Keratinocyte (primary cell): ENCODE measurements around the gene FMNL2.

Experiments
- EZH2 ChIP-seq: IDR thresholded peaks from one replicate; pipeline ENCODE4 v1.6.1; 2012; ENCODE audit warnings: inconsistent platforms, mild to moderate bottlenecking, low read length, moderate library complexity
- TF ChIP-seq, protein P1 (sequence below), 3 experiments: IDR thresholded peaks in 1 of 3; conservative IDR thresholded peaks in 1 of 3; optimal IDR thresholded peaks in 1 of 3; 2 replicates in 2 of 3; 3 replicates in 1 of 3; pipeline versions ENCODE3 to v1.5.1; 2011; ENCODE audit warnings: low read length in 3 of 3, mild to moderate bottlenecking in 3 of 3, moderate library complexity in 2 of 3, control low read depth in 1 of 3, inconsistent platforms in 1 of 3; ENCODE audit not compliant: insufficient read depth in 2 of 3; ENCODE audit errors: extremely low read depth in 1 of 3

DNA sequence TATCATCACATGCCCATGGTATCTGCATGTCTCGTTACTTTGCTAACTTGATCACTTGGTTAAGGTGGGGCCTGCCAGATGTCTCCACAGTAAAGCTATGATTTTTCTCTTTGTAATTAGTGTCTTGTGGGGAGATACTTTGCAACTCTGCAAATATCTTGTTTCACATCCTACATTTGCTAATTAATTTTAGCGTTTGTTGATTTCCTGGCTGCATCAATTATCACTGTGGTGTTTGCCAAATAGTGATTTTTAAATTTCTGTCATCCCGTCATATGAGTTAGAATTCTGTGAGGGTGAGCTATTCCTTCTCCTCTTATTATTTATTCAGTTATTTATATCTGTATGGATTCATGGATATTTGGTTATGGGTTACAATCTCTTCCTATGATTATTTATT is 161.4 kb downstream of the FMNL2 start:
- TF ChIP-seq, protein P1, sequence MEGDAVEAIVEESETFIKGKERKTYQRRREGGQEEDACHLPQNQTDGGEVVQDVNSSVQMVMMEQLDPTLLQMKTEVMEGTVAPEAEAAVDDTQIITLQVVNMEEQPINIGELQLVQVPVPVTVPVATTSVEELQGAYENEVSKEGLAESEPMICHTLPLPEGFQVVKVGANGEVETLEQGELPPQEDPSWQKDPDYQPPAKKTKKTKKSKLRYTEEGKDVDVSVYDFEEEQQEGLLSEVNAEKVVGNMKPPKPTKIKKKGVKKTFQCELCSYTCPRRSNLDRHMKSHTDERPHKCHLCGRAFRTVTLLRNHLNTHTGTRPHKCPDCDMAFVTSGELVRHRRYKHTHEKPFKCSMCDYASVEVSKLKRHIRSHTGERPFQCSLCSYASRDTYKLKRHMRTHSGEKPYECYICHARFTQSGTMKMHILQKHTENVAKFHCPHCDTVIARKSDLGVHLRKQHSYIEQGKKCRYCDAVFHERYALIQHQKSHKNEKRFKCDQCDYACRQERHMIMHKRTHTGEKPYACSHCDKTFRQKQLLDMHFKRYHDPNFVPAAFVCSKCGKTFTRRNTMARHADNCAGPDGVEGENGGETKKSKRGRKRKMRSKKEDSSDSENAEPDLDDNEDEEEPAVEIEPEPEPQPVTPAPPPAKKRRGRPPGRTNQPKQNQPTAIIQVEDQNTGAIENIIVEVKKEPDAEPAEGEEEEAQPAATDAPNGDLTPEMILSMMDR (optimal IDR thresholded peaks at IDR 0.05 in 1 of 3, IDR thresholded peaks at IDR 0.05 in 1 of 3, conservative IDR thresholded peaks at IDR 0.05 in 1 of 3; ENCODE audit: extremely low read depth in 1 of 3, insufficient read depth in 2 of 3, low read length in 3 of 3), result no peak
- no peak for TF ChIP-seq EZH2
